ENCODE data around the gene MLN.

The MLN gene

DNA sequence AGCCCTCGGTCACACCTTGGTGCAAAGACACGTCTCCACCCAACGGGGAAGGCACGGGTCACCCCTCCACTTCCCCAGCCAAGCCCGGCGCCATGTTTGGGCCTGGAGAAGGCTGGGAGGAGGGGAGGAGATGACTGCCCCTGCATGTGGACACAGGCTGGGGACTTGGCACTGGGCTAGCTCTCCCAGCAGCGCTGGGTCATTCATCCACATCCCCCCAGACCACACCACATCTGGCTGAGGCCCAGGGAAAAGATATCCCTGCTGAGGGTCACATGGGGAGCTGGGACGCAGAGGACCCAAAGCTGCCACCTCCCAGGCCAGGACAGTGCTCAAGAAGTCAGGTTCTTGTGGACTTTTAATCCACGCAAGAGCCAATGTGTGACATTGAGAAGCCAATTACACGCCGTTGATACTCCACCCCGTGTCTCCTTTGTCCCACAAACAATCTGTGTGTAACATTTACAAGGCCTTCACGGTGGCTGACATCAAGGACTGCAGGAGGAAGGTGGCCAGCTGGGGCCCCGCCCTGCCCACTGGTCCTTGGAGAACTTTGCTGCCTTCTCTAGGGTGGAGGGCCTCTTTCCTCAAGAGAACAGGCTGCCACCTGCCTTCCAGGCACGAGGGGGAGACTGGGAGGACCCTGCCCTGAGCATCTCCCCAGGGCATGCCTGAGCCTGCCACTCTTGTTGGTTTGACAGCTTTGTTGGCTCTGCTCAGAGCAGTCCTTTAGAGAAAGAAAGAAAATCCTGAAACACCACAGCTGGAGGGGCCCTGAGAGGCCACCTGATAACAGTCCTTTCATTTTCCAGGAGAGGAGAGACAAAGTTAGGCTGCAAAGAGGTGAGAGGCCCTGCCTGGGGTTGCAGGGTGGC lies 51.8 kb downstream of the MLN start:
- FAIRE-seq: no peak

DNA sequence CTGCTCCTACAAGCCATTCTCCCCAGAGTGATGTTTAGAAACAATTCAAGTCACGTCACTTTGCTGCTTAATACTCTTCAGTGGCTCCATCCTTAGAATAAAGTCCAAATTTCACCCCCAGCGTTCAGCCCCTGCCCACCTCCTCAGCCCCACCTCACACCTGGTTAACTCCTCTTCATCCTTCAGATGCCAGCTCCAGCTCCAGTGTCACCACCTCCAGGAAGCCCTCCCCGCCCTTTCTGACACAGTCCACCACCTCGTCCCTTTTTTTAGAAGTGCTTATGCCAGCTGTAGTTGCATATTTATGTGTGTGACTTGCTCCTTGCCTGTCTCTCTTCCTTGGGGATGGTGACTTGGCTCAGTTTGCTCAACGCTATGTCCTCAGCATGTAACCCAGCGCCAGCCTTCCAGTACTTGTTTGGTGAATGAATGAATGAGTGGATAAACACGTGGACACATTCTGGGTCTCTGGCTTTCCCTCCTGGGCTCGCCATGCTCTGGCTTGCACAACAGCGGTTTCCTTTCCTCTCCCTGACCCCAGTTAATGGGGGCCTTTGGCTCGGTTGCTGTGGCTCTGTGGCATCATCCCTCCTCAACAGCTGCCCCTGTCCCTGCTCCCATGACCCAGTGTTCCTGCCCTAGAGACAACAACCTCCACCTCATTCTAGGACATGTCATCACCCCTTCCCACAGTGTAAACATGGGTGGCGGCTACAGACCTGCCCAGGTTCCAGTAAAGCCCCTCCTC lies 53.4 kb downstream of the MLN start:
- FAIRE-seq: no peak

DNA sequence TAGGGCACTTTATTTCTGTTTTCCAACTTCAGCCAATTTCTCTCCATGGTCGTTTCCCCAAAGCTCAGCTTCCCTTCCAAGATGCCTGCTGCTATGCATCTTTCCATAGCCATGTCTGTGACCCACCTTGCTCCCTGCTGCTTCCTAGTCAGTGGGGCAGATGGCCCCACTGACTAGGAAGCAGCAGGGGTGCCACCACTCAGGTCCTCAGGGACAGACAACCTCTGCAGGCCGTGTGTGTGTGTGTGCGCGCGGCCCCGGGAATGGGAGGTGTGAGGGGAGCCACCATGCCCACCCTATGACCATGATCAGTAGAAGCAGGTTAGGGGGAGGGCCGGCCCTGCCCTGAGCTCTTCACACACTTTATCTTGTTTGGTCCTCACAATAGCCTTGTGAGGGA lies 54.4 kb downstream of the MLN start:
- no peak for FAIRE-seq

DNA sequence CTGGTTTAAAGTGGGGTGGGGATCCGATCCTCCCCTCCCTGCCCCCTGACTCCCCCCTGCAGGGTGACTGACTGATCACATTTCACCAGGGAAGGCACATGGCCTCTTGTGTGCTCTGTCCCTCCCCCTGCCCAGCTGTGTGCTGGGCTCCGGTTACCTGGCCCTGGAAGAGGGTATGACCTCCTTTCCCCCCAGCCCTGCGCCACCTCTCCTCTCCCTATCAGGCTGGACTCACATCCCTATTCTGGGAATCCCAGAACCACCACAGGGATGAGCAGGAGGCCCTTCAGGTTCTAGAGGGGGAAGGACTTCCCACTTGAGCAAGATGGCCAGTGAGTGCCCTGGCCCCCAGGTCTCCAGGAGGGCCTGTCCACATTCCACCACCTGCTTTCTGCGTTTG lies 55.0 kb downstream of the MLN start:
- no peak for FAIRE-seq

DNA sequence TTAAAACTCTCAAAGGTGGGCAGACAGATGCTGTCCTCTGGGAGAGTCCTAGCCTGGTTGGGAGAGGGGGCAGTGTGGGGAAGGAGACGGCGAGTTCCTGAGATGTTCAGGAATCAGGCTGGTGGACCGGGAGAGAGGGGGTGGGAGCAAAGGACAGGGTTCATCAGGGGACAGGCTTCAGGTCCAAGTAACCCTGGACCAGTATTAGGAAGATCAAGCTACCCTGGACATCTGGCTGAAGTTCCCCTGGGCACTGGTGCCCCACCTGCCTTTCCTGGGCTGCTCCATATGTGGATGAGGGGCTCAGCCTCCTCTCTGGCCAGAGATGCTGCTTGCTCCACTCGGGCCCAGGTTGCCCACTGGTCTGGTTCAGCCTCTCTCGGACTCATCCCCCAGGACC lies 56.0 kb downstream of the MLN start:
- FAIRE-seq: no peak

DNA sequence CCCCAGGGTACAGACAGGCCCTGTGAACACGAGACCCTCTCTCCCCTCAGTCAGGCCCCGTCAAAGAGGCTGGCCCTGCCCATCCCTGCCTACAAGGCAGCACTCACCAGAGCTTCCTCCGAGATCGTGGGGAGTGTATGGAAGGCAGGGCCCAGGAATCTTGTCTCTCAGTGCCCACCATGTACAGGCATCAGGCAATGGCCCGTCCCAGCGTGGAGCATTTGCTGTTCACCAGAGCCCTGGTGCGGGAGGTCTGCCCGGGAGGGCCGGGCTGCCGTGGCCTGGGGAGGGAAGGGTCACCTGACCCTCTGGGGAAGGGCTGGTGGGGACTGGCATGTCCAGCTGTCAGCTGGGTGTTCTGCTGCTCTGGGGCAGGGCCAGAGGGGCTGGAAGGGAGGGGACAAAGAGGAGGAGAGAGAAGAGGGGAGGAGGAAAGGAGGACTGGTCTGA lies 57.1 kb downstream of the MLN start, which contains the start of gene IP6K3:
TSS of gene IP6K3 (minus strand) at position 255 of the 450 bp plus-strand sequence. CDS start 11,429 bp downstream, outside the sequence.
- no peak for FAIRE-seq

DNA sequence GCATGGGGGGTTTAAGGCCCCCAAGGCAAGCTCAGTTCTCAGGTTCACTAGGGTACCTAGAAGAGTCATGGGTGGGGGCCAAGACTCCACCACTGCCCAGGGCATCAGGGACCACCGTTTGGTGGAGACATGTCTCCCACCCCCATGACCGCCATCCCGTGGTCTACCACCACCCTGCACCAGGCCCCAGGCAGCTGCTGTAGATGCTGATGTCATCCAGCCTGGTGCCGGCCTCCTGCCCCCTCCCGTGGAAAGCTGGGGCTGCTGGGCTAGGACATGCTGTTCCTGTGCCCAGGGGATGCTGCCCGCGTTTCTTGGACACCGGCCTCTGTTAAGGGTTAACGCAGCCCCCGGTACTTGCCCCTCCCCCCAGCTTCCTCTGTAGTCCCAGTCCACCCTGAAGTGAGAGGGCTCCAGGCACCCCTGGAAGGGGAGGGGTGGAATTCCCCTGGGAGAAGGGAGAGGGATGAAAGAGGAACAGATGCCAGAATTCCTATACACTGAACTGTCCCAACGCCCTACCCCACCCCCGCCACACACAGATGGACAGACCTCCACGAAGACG lies 57.7 kb downstream of the MLN start:
- no peak for FAIRE-seq

DNA sequence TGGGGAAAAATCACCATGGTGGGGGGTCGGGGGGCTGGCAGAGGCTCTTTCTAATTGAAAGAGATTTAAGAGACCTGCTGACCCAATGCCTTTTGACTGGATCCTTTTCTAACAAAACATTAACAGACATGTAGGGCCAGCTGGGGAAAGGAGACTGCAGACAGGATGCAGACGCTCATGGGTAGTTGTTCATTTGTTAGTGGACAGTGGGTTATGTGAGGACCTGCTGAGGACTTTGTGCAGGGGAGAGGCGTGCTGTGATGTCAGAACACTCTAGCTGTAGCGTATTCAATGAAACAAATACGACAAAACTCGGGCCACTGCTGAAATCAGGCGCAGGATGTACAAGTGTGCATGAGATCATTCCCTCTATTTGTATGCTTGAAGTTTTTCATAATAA lies 58.3 kb downstream of the MLN start:
- no peak for FAIRE-seq

DNA sequence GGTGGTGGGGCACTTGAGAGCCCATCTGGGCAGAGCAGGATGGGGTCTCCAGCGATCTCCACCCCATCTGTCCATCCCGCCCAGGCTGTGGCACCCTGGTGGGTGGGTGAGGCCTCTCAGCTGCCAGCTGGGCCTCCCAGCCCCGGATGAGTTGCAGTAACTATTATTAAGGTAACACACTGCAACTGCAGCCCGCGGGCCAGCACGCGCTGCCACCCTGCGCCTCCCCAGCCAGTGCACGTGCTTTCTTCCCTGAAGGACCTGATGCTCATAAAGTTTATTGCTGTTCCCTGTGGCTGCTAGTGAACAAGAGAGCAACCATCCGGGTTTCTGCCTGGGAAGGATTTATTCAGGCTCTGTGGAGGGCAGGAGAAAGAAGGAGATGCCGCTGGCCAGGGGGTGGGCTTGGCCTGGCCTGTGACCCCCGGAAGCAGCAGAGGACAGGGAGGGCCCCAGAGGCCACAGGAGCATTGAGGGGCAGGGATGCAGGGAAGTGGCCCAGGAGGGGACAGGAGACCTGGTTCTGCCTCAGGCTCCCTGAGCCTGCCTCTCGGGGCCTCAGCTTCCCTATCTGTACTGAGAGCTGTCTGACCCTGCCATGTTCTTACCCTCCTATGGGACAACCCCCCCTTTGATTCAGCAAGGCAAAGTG lies 58.8 kb downstream of the MLN start:
- FAIRE-seq: no peak

All from islet of Langerhans (tissue), 1 donor.